ENCODE results near the gene PRKAR2B. TPM values are rescaled to one million over a fixed set of nuclear protein-coding genes. Genes with fewer than 3 reads are reported as not detected.

Gene PRKAR2B
- polyA plus RNA-seq, 1 of the 3 experiments (the other 2 are of a cell fraction), result 17.3 TPM

- Histone ChIP-seq H3K4me3 (ENCODE audit: low read depth in 2 of 2, low read length in 1 of 2) (no peak overlapping the region), H3K79me2 (ENCODE audit: insufficient read depth) (no peaks in the 10 kb centered on the region), H2AFZ (ENCODE audit: low read depth) (no peak overlapping the region), H3K4me2 (no peak overlapping the region), H3F3A (replicated peaks; ENCODE audit: insufficient read depth) (no peaks in the 10 kb centered on the region), H3K9me3 (peaks cover 7% of the 10 kb centered on the region; the same call in 1 of the 2 replicates), H3K27ac (ENCODE audit: low read depth in 2 of 2, low read length in 1 of 2) (no peak overlapping the region), H3K36me3 (replicated peaks in 1 of 2; ENCODE audit: control insufficient read depth in 1 of 2, insufficient read depth in 2 of 2, low read length in 1 of 2) (no peaks in the 10 kb centered on the region), H3K9ac (no peak overlapping the region), H3K27me3 (ENCODE audit: insufficient read depth) (no peaks in the 10 kb centered on the region), H4K20me1 (ENCODE audit: insufficient read depth) (no peaks in the 10 kb centered on the region), H3K9me2 (no peaks in the 10 kb centered on the region), H3K4me1 (ENCODE audit: control insufficient read depth in 1 of 2, insufficient read depth in 2 of 2, low read depth in 1 of 2, low read length in 1 of 2) (peaks cover 6 to 8% of the 10 kb centered on the region in 2 experiments; a peak in 3 of 4 replicates)
- no peak for DNase-seq
- ChIA-PET POLR2A (no interaction called here), CTCF (interaction anchor here (1.0 to 2.5 kb wide), 6 partner anchors 11 to 231 kb away, joined by 3 to 8 read pairs (median 4); no protein-coding TSS in a partner anchor)
- 89% methylated on average over 2 of the region's 2 CpGs for WGBS (ENCODE audit: low lambda C conversion rate)
- no peak for TF ChIP-seq FOSL2 (IDR thresholded peaks at IDR 0.05; ENCODE audit: borderline replicate concordance, low read depth)
- no peak for TF ChIP-seq RXRA (IDR thresholded peaks at IDR 0.05; ENCODE audit: borderline replicate concordance, low read depth)
- TF ChIP-seq RAD21 (IDR thresholded peaks at IDR 0.05; ENCODE audit: low read length), result no peak
- TF ChIP-seq SIN3A (IDR thresholded peaks at IDR 0.05; ENCODE audit: borderline replicate concordance, low read depth, low read length), result no peak
- no peak for TF ChIP-seq EZH2phosphoT487 (IDR thresholded peaks at IDR 0.05; ENCODE audit: borderline replicate concordance, low read depth)
- TF ChIP-seq MXI1 (IDR thresholded peaks at IDR 0.05; ENCODE audit: low read depth, low read length), result no peak
- no peak for TF ChIP-seq TAF1 (IDR thresholded peaks at IDR 0.05; ENCODE audit: borderline replicate concordance, low read depth, low read length)
- TF ChIP-seq JUND (IDR thresholded peaks at IDR 0.05), result no peak
- no peak for TF ChIP-seq GABPA (IDR thresholded peaks at IDR 0.05; ENCODE audit: low read depth)
- TF ChIP-seq, protein P1, sequence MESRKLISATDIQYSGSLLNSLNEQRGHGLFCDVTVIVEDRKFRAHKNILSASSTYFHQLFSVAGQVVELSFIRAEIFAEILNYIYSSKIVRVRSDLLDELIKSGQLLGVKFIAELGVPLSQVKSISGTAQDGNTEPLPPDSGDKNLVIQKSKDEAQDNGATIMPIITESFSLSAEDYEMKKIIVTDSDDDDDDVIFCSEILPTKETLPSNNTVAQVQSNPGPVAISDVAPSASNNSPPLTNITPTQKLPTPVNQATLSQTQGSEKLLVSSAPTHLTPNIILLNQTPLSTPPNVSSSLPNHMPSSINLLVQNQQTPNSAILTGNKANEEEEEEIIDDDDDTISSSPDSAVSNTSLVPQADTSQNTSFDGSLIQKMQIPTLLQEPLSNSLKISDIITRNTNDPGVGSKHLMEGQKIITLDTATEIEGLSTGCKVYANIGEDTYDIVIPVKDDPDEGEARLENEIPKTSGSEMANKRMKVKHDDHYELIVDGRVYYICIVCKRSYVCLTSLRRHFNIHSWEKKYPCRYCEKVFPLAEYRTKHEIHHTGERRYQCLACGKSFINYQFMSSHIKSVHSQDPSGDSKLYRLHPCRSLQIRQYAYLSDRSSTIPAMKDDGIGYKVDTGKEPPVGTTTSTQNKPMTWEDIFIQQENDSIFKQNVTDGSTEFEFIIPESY (IDR thresholded peaks at IDR 0.05; ENCODE audit: borderline replicate concordance, low read depth), result no peak
- TF ChIP-seq, protein P2, sequence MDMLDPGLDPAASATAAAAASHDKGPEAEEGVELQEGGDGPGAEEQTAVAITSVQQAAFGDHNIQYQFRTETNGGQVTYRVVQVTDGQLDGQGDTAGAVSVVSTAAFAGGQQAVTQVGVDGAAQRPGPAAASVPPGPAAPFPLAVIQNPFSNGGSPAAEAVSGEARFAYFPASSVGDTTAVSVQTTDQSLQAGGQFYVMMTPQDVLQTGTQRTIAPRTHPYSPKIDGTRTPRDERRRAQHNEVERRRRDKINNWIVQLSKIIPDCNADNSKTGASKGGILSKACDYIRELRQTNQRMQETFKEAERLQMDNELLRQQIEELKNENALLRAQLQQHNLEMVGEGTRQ (IDR thresholded peaks at IDR 0.05; ENCODE audit: borderline replicate concordance, low read depth, low read length), result no peak
- TF ChIP-seq YY1 (IDR thresholded peaks at IDR 0.05; ENCODE audit: low read depth), result no peak
- TF ChIP-seq, protein P3, sequence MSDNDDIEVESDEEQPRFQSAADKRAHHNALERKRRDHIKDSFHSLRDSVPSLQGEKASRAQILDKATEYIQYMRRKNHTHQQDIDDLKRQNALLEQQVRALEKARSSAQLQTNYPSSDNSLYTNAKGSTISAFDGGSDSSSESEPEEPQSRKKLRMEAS (IDR thresholded peaks at IDR 0.05; ENCODE audit: low read depth), result no peak
- no peak for TF ChIP-seq RCOR1 (IDR thresholded peaks at IDR 0.05; ENCODE audit: low read length)
Measured at GRCh38 chr7:107024906-107025305, 19.6 kb upstream of the PRKAR2B start.

Measured in SK-N-SH (cell line).